LNCaP clone FGC (cell line): ENCODE data around the gene GMDS.
A peak's percentile ranks its signal among the peaks of the same experiment; 100 is the strongest.

Experiments used
- DNase-seq: peaks from one replicate; pipeline ENCODE4 v3.0.0-alpha.2; 2011; ENCODE audit warnings: low read depth
- H3K4me3 ChIP-seq: 2 replicates; pipeline ENCODE4 v1.5.1; 2011; ENCODE audit warnings: mild to moderate bottlenecking, low read depth, low read length, control low read depth
- TF ChIP-seq, protein P1 (sequence below): IDR thresholded peaks from 2 replicates; pipeline ENCODE4 v1.5.1; 2012; ENCODE audit warnings: mild to moderate bottlenecking; ENCODE audit not compliant: control insufficient read depth, insufficient read depth; ENCODE audit errors: extremely low read depth

The GMDS gene

DNA sequence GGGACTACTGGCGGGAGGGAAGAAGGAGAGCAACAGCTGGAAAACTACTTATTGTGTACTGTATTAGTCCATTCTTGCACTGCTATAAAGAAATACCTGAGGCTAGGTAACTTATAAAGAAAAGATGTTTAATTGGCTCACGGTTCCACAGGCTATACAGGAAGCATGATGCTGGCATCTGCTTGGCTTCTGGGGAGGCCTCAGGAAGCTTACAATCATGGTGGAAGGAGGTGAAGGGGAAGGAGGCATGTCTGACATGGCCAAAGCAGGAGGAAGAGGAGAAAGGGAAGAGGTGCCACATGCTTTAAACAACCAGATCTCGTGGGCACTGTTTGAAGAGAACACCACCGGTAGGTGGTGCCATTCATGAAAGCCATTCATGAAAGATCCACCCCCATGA, 67.3 kb downstream of the GMDS start:
- TF ChIP-seq, protein P1, sequence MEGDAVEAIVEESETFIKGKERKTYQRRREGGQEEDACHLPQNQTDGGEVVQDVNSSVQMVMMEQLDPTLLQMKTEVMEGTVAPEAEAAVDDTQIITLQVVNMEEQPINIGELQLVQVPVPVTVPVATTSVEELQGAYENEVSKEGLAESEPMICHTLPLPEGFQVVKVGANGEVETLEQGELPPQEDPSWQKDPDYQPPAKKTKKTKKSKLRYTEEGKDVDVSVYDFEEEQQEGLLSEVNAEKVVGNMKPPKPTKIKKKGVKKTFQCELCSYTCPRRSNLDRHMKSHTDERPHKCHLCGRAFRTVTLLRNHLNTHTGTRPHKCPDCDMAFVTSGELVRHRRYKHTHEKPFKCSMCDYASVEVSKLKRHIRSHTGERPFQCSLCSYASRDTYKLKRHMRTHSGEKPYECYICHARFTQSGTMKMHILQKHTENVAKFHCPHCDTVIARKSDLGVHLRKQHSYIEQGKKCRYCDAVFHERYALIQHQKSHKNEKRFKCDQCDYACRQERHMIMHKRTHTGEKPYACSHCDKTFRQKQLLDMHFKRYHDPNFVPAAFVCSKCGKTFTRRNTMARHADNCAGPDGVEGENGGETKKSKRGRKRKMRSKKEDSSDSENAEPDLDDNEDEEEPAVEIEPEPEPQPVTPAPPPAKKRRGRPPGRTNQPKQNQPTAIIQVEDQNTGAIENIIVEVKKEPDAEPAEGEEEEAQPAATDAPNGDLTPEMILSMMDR: no peak
- DNase-seq: no peak
- no peak overlapping the region for H3K4me3 ChIP-seq

DNA sequence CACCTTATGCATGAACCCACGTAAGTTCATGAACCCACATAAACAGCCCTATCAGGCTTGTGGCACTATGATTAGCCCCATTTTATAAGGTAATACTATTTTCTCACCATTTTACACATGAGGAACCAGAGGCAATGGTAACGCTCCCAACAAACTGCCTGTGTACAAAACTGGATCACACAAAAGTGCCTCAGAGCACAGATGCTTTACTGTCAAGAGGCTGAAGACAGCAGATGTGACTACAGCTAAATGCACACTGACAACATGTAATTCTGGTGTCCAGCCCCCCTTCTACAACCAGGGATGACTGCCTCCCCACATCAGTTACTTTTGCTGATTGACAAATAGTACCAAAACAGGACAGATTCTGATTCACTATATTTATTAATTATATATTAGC, 69.6 kb downstream of the GMDS start:
- no peak for DNase-seq
- TF ChIP-seq, protein P1: no peak

DNA sequence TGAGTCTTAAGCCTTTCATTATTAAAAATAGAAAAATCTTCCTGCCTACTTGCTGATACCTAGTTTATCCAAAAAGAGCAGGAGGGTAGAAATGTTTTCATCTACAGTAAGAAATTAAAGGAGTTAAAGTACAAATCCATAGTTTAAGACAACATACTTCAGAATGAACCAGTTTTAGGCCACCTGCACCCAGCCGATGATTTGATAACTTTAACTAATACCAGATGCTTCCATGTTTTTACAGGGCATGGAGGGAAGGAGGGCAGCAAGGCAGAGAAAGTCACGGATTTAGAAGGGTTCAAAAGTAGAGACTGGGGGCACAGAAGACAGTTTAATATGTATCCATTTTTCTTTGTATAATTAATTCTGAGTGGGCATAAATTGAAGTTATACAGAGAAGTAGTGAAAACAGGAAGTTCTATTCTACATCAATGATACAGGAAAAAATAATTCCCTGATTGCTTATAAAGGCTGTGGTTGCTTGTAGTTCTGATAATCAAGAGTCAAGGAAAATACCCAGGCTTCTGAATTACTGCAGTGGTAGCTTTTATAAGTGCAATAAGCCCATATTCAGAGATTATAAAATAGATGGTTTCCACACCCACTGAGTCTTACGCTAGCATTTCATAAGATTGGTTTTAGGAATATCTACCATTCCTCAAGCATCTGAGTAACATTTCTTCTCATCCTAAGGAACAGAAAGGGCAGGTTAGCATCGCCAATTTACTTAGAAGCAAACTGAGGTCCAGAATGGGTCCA, 72.0 kb downstream of the GMDS start:
- H3K4me3 ChIP-seq: no peak overlapping the region
- DNase-seq: no peak
- TF ChIP-seq, protein P1: no peak

More for the DNA sequence above, 69.6 kb downstream of the GMDS start:
- H3K4me3 ChIP-seq: no peak overlapping the region

DNA sequence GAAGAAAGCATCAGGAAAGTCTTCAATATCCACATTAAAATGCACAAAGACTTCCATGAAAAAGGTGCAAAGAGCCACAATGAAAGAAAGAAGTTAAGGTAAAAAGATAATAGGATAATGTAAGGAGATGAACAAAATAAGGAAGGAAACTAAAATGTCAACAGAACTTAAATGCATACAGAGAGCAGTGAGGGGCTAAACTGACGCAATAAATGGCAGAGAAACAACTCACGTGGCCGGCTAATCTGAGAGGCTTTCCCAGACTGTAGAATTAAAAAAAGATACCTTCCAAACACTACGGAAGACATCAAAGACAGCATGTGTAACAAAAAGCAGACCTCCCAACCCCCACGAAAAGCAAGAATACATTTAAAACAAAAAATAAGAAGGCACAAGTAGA, 73.7 kb downstream of the GMDS start:
- TF ChIP-seq, protein P1: no peak
- no peak overlapping the region for H3K4me3 ChIP-seq
- no peak for DNase-seq

DNA sequence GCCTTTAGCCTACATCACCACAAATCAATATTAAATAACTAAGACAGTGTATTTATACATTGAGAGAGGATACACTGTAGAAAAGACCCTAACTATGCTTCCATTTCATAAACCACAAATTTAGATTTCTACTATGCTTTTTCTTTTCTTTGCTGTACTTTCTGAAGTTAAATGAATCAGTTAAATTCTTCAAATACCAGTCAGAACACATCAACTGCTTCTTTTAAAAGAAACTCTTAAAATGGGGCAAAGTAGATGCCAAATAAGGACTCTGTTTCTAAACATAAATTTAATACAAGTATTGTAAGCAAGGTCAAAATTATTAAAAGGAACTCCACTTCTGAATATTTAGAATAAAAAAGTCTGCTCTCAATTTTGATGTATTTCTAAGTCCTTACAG, 76.9 kb downstream of the GMDS start:
- TF ChIP-seq, protein P1: no peak
- no peak overlapping the region for H3K4me3 ChIP-seq
- DNase-seq: no peak

DNA sequence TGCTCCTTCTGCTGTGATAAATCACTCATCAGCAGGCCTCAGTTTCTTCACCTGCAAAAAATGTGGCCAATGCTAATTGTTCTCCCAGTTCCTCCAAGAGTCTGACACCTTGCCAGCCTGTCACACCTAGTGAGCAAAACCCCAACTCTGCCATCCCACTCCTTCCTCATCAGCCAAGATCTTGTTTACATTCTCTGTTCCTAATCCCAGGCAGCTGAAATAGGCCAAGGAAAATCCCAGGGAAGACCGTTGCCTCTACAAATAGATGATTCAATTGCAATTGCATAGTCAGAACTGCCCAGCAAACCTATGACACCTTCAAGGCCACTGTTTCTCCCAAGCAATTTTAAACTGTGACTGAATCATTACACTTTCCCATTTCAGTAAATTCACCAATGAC, 78.7 kb downstream of the GMDS start:
- no peak overlapping the region for H3K4me3 ChIP-seq
- peak; percentile 1 for DNase-seq
- TF ChIP-seq, protein P1: no peak

DNA sequence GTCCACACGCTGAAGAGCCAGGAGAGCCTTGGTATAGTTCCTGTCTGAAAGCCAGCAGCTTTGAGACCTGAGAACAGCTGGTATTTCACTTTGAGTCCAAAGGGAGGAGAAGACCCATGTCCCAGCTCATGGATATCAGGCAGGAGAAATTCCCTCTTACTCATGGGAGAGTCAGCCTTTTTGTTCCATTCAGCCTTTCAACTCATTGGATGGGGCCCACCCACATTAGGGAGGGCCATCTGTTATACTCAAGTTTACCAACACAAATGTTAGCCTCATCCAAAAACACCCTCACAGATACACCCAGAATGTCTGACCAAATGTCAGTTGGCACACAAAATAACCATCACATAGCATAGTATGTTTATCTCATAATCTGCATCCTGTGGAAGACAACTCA, 80.1 kb downstream of the GMDS start:
- H3K4me3 ChIP-seq: no peak overlapping the region
- DNase-seq: no peak
- TF ChIP-seq, protein P1: no peak
